Measurements from ENCODE around the gene KLK8. TPM values are rescaled to one million over a fixed set of nuclear protein-coding genes. Genes with fewer than 3 reads are reported as not detected.

KLK8 gene
- total RNA-seq, 1 donor from 2014 or later: not detected

DNA sequence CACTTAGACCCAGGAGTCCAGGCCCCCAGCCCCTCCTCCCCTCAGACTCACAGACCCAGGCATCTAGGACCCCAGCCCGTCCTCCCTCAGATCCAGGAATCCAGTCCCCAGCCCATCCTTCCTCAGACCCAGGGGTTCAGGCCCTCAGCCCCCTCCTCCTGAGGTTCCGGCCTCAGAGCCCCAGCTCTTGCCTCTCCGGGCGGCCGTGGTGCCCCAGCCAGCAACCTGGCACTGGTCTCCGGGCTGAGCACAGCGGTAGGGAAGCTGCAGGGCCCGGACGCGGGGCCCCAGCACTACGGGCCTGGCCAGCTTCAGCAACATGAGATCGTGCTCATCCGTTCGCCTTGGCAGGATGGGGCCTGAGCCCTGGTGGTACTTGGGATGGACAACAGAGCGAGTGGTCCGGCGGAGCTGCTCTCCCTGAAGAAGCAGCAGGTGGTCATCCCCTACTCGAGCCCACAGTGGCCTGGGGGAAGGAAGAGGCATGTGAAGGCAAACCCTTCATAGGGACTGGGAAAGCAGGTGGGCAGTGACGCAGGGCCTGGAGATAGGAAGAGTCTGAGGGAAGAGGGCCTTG, 14.4 kb upstream of the KLK8 start:
- no peaks in the 10 kb centered on the region for H3K79me2 ChIP-seq (ENCODE audit: insufficient read depth, low read length)
- H3K9me3 ChIP-seq (ENCODE audit: insufficient read depth, low read depth, low read length): no peaks in the 10 kb centered on the region
- H3K36me3 ChIP-seq (ENCODE audit: insufficient read depth, low read length): no peaks in the 10 kb centered on the region
- H3K27ac ChIP-seq (ENCODE audit: low read depth, low read length): no peak overlapping the region
- Mint-ChIP-seq H3K4me3 (ENCODE audit: unreplicated experiment) (no peak overlapping the region), H3K9me3 (ENCODE audit: unreplicated experiment) (peaks cover 11% of the 10 kb centered on the region), H3K27me3 (ENCODE audit: low read depth, unreplicated experiment) (peaks cover 57% of the 10 kb centered on the region), H3K36me3 (ENCODE audit: low read depth, unreplicated experiment) (no peaks in the 10 kb centered on the region), H3K27ac (ENCODE audit: unreplicated experiment) (peak overlapping the region; percentile 87), H3K4me1 (ENCODE audit: low read depth, unreplicated experiment) (peaks cover 5% of the 10 kb centered on the region)
- no peak for FAIRE-seq
- H3K9ac ChIP-seq (ENCODE audit: low read length): no peak overlapping the region
- no peaks in the 10 kb centered on the region for H4K20me1 ChIP-seq (ENCODE audit: insufficient read depth, low read length)
- no peaks in the 10 kb centered on the region for H3K4me1 ChIP-seq (ENCODE audit: insufficient read depth, low read length)
- no peak overlapping the region for H3K4me3 ChIP-seq (ENCODE audit: insufficient read depth, low read depth, low read length)
- no peak for TF ChIP-seq EZH2 (IDR thresholded peaks at IDR 0.05; ENCODE audit: insufficient read depth, low read length)
- TF ChIP-seq CTCF (IDR thresholded peaks at IDR 0.05; ENCODE audit: insufficient read depth, low read depth, low read length): no peak
- H3K4me2 ChIP-seq (ENCODE audit: low read length): no peak overlapping the region
- DNase-seq (ENCODE audit: low read depth): no peak
- no peak overlapping the region for H2AFZ ChIP-seq (ENCODE audit: low read depth, low read length)
- peaks cover 5% of the 10 kb centered on the region for H3K27me3 ChIP-seq (ENCODE audit: insufficient read depth, low read length)

DNA sequence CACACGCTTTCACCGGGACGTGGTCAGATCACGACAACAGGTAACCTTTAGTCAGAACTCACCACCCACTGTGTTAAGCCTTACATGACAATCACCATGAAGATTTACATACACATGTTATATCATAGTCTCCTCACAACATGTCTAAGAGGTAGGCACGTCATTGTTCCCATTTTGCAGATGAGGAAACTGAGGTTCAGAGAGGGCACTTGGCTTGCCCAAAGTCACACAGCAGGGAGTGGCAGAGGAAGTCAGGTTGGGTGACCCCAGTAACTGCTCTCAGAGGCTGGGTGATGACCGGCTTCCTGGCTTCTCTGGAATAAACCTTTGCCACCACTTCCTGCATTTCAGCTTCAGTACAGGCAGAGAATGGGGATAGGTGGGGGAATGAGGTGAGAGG, 12.8 kb upstream of the KLK8 start:
- DNase-seq (ENCODE audit: low read depth): no peak
- Histone ChIP-seq H3K4me1 (ENCODE audit: insufficient read depth, low read length) (no peaks in the 10 kb centered on the region), H3K4me2 (ENCODE audit: low read length) (no peak overlapping the region), H3K4me3 (ENCODE audit: insufficient read depth, low read depth, low read length) (no peak overlapping the region), H3K9me3 (ENCODE audit: insufficient read depth, low read depth, low read length) (no peaks in the 10 kb centered on the region), H3K79me2 (ENCODE audit: insufficient read depth, low read length) (no peaks in the 10 kb centered on the region), H3K36me3 (ENCODE audit: insufficient read depth, low read length) (no peaks in the 10 kb centered on the region), H3K9ac (ENCODE audit: low read length) (no peak overlapping the region), H3K27me3 (ENCODE audit: insufficient read depth, low read length) (peaks cover 5% of the 10 kb centered on the region), H4K20me1 (ENCODE audit: insufficient read depth, low read length) (no peaks in the 10 kb centered on the region), H3K27ac (ENCODE audit: low read depth, low read length) (no peak overlapping the region), H2AFZ (ENCODE audit: low read depth, low read length) (no peak overlapping the region)
- H3K27ac Mint-ChIP-seq (ENCODE audit: unreplicated experiment): no peak overlapping the region
- peaks cover 11% of the 10 kb centered on the region for H3K9me3 Mint-ChIP-seq (ENCODE audit: unreplicated experiment)
- H3K4me1 Mint-ChIP-seq (ENCODE audit: low read depth, unreplicated experiment): peaks cover 5% of the 10 kb centered on the region
- no peaks in the 10 kb centered on the region for H3K36me3 Mint-ChIP-seq (ENCODE audit: low read depth, unreplicated experiment)
- no peak overlapping the region for H3K4me3 Mint-ChIP-seq (ENCODE audit: unreplicated experiment)
- TF ChIP-seq EZH2 (IDR thresholded peaks at IDR 0.05; ENCODE audit: insufficient read depth, low read length): no peak
- no peak for TF ChIP-seq CTCF (IDR thresholded peaks at IDR 0.05; ENCODE audit: insufficient read depth, low read depth, low read length)
- no peak for FAIRE-seq
- peaks cover 62% of the 10 kb centered on the region for H3K27me3 Mint-ChIP-seq (ENCODE audit: low read depth, unreplicated experiment)

- Histone ChIP-seq H3K9ac (ENCODE audit: low read length) (no peak overlapping the region), H3K27me3 (ENCODE audit: insufficient read depth, low read length) (peaks cover 5% of the 10 kb centered on the region), H3K36me3 (ENCODE audit: insufficient read depth, low read length) (no peaks in the 10 kb centered on the region), H3K4me2 (ENCODE audit: low read length) (no peak overlapping the region), H3K4me1 (ENCODE audit: insufficient read depth, low read length) (no peaks in the 10 kb centered on the region), H3K79me2 (ENCODE audit: insufficient read depth, low read length) (no peaks in the 10 kb centered on the region), H3K9me3 (ENCODE audit: insufficient read depth, low read depth, low read length) (no peaks in the 10 kb centered on the region), H3K27ac (ENCODE audit: low read depth, low read length) (no peak overlapping the region), H2AFZ (ENCODE audit: low read depth, low read length) (no peak overlapping the region), H4K20me1 (ENCODE audit: insufficient read depth, low read length) (no peaks in the 10 kb centered on the region), H3K4me3 (ENCODE audit: insufficient read depth, low read depth, low read length) (no peak overlapping the region)
- no peak for DNase-seq (ENCODE audit: low read depth)
- Mint-ChIP-seq H3K27me3 (ENCODE audit: low read depth, unreplicated experiment) (peaks cover 57% of the 10 kb centered on the region), H3K4me3 (ENCODE audit: unreplicated experiment) (no peak overlapping the region), H3K9me3 (ENCODE audit: unreplicated experiment) (peaks cover 9% of the 10 kb centered on the region), H3K36me3 (ENCODE audit: low read depth, unreplicated experiment) (no peaks in the 10 kb centered on the region), H3K27ac (ENCODE audit: unreplicated experiment) (no peak overlapping the region), H3K4me1 (ENCODE audit: low read depth, unreplicated experiment) (peaks cover 3% of the 10 kb centered on the region)
- no peak for FAIRE-seq
- TF ChIP-seq EZH2 (IDR thresholded peaks at IDR 0.05; ENCODE audit: insufficient read depth, low read length) (no peak), CTCF (IDR thresholded peaks at IDR 0.05; ENCODE audit: insufficient read depth, low read depth, low read length) (no peak)
Observed at GRCh38 chr19:51012661-51013190, 11.3 kb upstream of the KLK8 start.

All from astrocyte (in vitro differentiated cells and primary cell).